DOHH2 (cell line): Measurements from ENCODE around the gene C12orf56.
"Not testable (repeated sequence)": the region's sequence is repeated elsewhere in the genome, so short reads cannot be mapped to it uniquely, and the experiment has no call there.

ENCODE experiments used
- H3F3A ChIP-seq: fragments of 200-600 bp; sonication (generic), shearing (Covaris generic); 2 replicates; pipeline ENCODE4 v1.6.0; 2016; ENCODE audit warnings: antibody characterized with exemption, mild to moderate bottlenecking; ENCODE audit not compliant: control insufficient read depth, insufficient read depth
- H3K27ac ChIP-seq: fragments of 200-600 bp; sonication (generic); 2 replicates; pipeline ENCODE4 v1.5.1; 2014; ENCODE audit warnings: low read depth, mild to moderate bottlenecking, low read length, moderate library complexity
- H3K27me3 ChIP-seq: fragments of 200-600 bp; sonication (generic); 2 replicates; pipeline ENCODE4 v1.6.1; 2014; ENCODE audit warnings: mild to moderate bottlenecking, low read length, mixed read lengths; ENCODE audit not compliant: control insufficient read depth
- H3K36me3 ChIP-seq: fragments of 200-600 bp; sonication (generic); 2 replicates; pipeline ENCODE4 v1.6.1; 2014; ENCODE audit warnings: mild to moderate bottlenecking, low read length, moderate library complexity, mixed read lengths; ENCODE audit not compliant: control insufficient read depth
- H3K4me1 ChIP-seq: fragments of 200-600 bp; sonication (generic); 2 replicates; pipeline ENCODE4 v1.6.1; 2014; ENCODE audit warnings: mild to moderate bottlenecking, low read length, mixed read lengths; ENCODE audit not compliant: control insufficient read depth
- H3K4me2 ChIP-seq: fragments of 200-600 bp; sonication (generic); 2 replicates; pipeline ENCODE4 v1.6.0; 2014; ENCODE audit warnings: mild to moderate bottlenecking, low read length, moderate library complexity
- H3K4me3 ChIP-seq: fragments of 200-600 bp; sonication (generic); 2 replicates; pipeline ENCODE4 v1.5.1; 2014; ENCODE audit warnings: mild to moderate bottlenecking, low read length, mixed read lengths
- H3K79me2 ChIP-seq: fragments of 200-600 bp; sonication (generic); 2 replicates; pipeline ENCODE4 v1.6.1; 2014; ENCODE audit warnings: mild to moderate bottlenecking, low read length, mixed read lengths; ENCODE audit not compliant: control insufficient read depth
- H3K9me2 ChIP-seq: fragments of 200-600 bp; sonication (generic); replicated peaks from 2 replicates; pipeline ENCODE4 v1.6.1; 2014; ENCODE audit warnings: mild to moderate bottlenecking, low read length, mixed read lengths; ENCODE audit not compliant: control insufficient read depth
- H3K9me3 ChIP-seq: fragments of 200-600 bp; sonication (generic); 2 replicates; pipeline ENCODE4 v1.6.1; 2014; ENCODE audit warnings: antibody characterized with exemption, low read length, mixed read lengths; ENCODE audit not compliant: control insufficient read depth, insufficient read depth
- H4K20me1 ChIP-seq: fragments of 200-600 bp; sonication (generic); 2 replicates; pipeline ENCODE4 v1.6.0; 2014; ENCODE audit warnings: low read depth, mild to moderate bottlenecking, antibody characterized with exemption, low read length, moderate library complexity; ENCODE audit not compliant: control insufficient read depth, insufficient read depth
- CTCF ChIP-seq: fragments of 200-600 bp; sonication (generic); IDR thresholded peaks from one replicate; pipeline ENCODE4 v1.5.1; 2014; ENCODE audit warnings: antibody characterized with exemption, mild to moderate bottlenecking, low read depth, low read length; ENCODE audit not compliant: poor library complexity, severe bottlenecking
- EZH2phosphoT487 ChIP-seq: fragments of 200-600 bp; sonication (generic); IDR thresholded peaks from 2 replicates; pipeline ENCODE4 v1.6.1; 2017; ENCODE audit warnings: borderline replicate concordance, mild to moderate bottlenecking, antibody characterized with exemption, low read length, moderate library complexity, mixed read lengths

C12orf56 gene

GRCh38 chr12:64383675-64384074, 6.9 kb downstream of the C12orf56 start:
- no peaks in the 10 kb centered on the region for H3K4me1 ChIP-seq
- no peaks in the 10 kb centered on the region for H3K9me2 ChIP-seq
- H3K4me3 ChIP-seq: no peak overlapping the region
- H4K20me1 ChIP-seq: no peaks in the 10 kb centered on the region
- TF ChIP-seq CTCF: no peak
- no peak for TF ChIP-seq EZH2phosphoT487
- no peaks in the 10 kb centered on the region for H3F3A ChIP-seq
- H3K27ac ChIP-seq: no peak overlapping the region
- H3K4me2 ChIP-seq: no peak overlapping the region
- H3K36me3 ChIP-seq: no peaks in the 10 kb centered on the region
- H3K27me3 ChIP-seq: no peaks in the 10 kb centered on the region; the same call in 1 of the 2 replicates
- H3K9me3 ChIP-seq: peaks cover 4% of the 10 kb centered on the region; the same call in 1 of the 2 replicates
- H3K79me2 ChIP-seq: no peaks in the 10 kb centered on the region

- no peaks in the 10 kb centered on the region for H3K27me3 ChIP-seq
Observed at GRCh38 chr12:64362721-64363305, 27.7 kb downstream of the C12orf56 start.

GRCh38 chr12:64361173-64361572, 29.4 kb downstream of the C12orf56 start:
- not testable (repeated sequence) for H4K20me1 ChIP-seq, H3K9me3 ChIP-seq, H3K4me2 ChIP-seq, H3K4me1 ChIP-seq, H3K27me3 ChIP-seq, H3F3A ChIP-seq, H3K36me3 ChIP-seq, H3K9me2 ChIP-seq, H3K4me3 ChIP-seq, H3K27ac ChIP-seq, H3K79me2 ChIP-seq

More at GRCh38 chr12:64362721-64363305, 27.7 kb downstream of the C12orf56 start:
- Histone ChIP-seq H3K4me3 (no peak overlapping the region), H3K9me2 (no peaks in the 10 kb centered on the region), H3K4me2 (no peak overlapping the region), H3K79me2 (no peaks in the 10 kb centered on the region), H4K20me1 (no peaks in the 10 kb centered on the region), H3K9me3 (no peaks in the 10 kb centered on the region), H3K36me3 (no peaks in the 10 kb centered on the region), H3K27ac (no peak overlapping the region), H3F3A (no peaks in the 10 kb centered on the region), H3K4me1 (no peaks in the 10 kb centered on the region)
- TF ChIP-seq EZH2phosphoT487 (no peak), CTCF (no peak)

GRCh38 chr12:64356209-64356608, 34.3 kb downstream of the C12orf56 start:
- H3K4me3 ChIP-seq, H3K9me2 ChIP-seq, H3K79me2 ChIP-seq, H3K27ac ChIP-seq, H3K36me3 ChIP-seq, H3K9me3 ChIP-seq, H3K4me1 ChIP-seq, H3K4me2 ChIP-seq, H4K20me1 ChIP-seq, H3F3A ChIP-seq, H3K27me3 ChIP-seq: not testable (repeated sequence)
